Measurements from ENCODE around the gene CAMTA1.
"Not testable (repeated sequence)": the region's sequence is repeated elsewhere in the genome, so short reads cannot be mapped to it uniquely, and the experiment has no call there.

CAMTA1 gene

DNA sequence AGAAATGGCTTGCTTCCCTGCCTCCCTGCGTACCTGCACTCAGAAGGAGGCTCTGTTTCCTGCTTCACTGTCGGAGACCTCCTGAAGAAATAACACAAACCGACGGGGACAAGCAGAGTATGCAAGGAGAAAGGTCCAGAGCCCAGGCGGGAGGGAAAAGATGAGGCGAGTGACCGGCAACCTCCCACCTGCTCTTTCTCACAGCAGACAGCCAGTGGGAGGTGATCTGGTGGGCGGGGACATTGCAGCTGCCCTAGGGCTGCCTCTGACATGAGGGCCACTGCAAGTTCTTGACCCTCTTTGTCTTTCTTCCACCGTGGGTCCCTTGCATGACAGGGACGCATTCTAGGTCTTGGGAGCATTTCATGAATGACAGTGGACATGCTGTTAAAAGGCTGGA, 368.2 kb downstream of the CAMTA1 start:
- no peaks in the 10 kb centered on the region for H3K9me3 ChIP-seq (ENCODE audit: insufficient read depth, low read length, severe bottlenecking)
- H2AFZ ChIP-seq (ENCODE audit: low read depth, low read length) = no peak overlapping the region
- ATAC-seq (ENCODE audit: insufficient read depth, low read depth) = no peak
- no peak overlapping the region for H3K4me2 ChIP-seq (ENCODE audit: insufficient read depth, low read length)
- H3K4me3 ChIP-seq (ENCODE audit: low read depth in 1 of 2, low read length in 2 of 2) = no peak overlapping the region
- TF ChIP-seq, protein P1, sequence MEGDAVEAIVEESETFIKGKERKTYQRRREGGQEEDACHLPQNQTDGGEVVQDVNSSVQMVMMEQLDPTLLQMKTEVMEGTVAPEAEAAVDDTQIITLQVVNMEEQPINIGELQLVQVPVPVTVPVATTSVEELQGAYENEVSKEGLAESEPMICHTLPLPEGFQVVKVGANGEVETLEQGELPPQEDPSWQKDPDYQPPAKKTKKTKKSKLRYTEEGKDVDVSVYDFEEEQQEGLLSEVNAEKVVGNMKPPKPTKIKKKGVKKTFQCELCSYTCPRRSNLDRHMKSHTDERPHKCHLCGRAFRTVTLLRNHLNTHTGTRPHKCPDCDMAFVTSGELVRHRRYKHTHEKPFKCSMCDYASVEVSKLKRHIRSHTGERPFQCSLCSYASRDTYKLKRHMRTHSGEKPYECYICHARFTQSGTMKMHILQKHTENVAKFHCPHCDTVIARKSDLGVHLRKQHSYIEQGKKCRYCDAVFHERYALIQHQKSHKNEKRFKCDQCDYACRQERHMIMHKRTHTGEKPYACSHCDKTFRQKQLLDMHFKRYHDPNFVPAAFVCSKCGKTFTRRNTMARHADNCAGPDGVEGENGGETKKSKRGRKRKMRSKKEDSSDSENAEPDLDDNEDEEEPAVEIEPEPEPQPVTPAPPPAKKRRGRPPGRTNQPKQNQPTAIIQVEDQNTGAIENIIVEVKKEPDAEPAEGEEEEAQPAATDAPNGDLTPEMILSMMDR (IDR thresholded peaks at IDR 0.05; ENCODE audit: borderline replicate concordance, extremely low read depth, low read length, poor library complexity, severe bottlenecking) = no peak
- TF ChIP-seq EZH2 (IDR thresholded peaks at IDR 0.05; ENCODE audit: borderline replicate concordance, low read depth, low read length, severe bottlenecking) = no peak
- no peak overlapping the region for H3K9ac ChIP-seq (ENCODE audit: low read depth, low read length)
- no peak for DNase-seq
- no peak overlapping the region for H3K27ac ChIP-seq (ENCODE audit: low read length)
- peaks cover 9% of the 10 kb centered on the region for H3K27me3 ChIP-seq (ENCODE audit: insufficient read depth, low read length, poor library complexity)
- no peaks in the 10 kb centered on the region for H3K36me3 ChIP-seq (ENCODE audit: insufficient read depth, low read length)
- H3K79me2 ChIP-seq (ENCODE audit: insufficient read depth, low read length) = no peaks in the 10 kb centered on the region
- H3K4me1 ChIP-seq (ENCODE audit: insufficient read depth, low read length) = no peaks in the 10 kb centered on the region
- H4K20me1 ChIP-seq (ENCODE audit: insufficient read depth, low read length) = no peaks in the 10 kb centered on the region

DNA sequence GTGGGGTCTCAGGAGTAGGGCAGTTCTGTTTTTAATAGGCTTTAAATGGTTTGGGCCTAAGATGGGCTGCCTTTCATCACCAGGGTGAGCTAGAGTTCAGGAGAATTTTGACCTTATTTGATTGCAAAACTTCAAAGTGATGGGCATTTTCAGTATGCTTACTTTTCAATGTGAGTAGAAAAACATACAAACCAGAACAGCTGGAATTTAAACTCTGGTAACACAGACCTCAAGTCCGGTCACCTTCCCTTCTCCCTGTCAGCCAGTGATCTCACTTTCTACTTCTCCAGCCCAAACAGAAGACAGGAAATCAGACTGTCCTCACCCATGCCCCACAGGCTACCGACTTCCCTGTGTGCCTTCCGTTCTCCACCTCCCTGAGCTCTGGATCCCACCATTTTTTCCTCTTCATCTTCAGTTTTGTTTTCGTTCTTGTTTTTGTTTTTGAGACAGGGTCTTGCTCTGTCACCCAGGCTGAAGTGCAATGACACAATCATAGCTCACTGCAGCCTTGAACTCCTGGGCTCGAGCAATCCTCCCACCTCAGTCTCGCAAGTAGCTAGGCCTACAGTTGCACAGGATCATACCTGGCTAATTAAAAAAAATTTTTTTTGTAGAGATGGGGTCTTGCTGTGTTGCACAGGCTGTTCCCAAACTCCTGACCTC, 374.0 kb downstream of the CAMTA1 start:
- ATAC-seq (ENCODE audit: insufficient read depth, low read depth) = no peak
- H3K27ac ChIP-seq (ENCODE audit: low read length) = no peak overlapping the region
- no peak overlapping the region for H2AFZ ChIP-seq (ENCODE audit: low read depth, low read length)
- H4K20me1 ChIP-seq (ENCODE audit: insufficient read depth, low read length) = no peaks in the 10 kb centered on the region
- no peaks in the 10 kb centered on the region for H3K36me3 ChIP-seq (ENCODE audit: insufficient read depth, low read length)
- no peak for DNase-seq
- no peak overlapping the region for H3K9ac ChIP-seq (ENCODE audit: low read depth, low read length)
- H3K4me3 ChIP-seq (ENCODE audit: low read depth in 1 of 2, low read length in 2 of 2) = no peak overlapping the region
- TF ChIP-seq, protein P1 (IDR thresholded peaks at IDR 0.05; ENCODE audit: borderline replicate concordance, extremely low read depth, low read length, poor library complexity, severe bottlenecking) = no peak
- no peak for TF ChIP-seq EZH2 (IDR thresholded peaks at IDR 0.05; ENCODE audit: borderline replicate concordance, low read depth, low read length, severe bottlenecking)
- H3K79me2 ChIP-seq (ENCODE audit: insufficient read depth, low read length) = no peaks in the 10 kb centered on the region
- H3K4me2 ChIP-seq (ENCODE audit: insufficient read depth, low read length) = no peak overlapping the region
- H3K4me1 ChIP-seq (ENCODE audit: insufficient read depth, low read length) = no peaks in the 10 kb centered on the region
- no peaks in the 10 kb centered on the region for H3K9me3 ChIP-seq (ENCODE audit: insufficient read depth, low read length, severe bottlenecking)
- peaks cover 7% of the 10 kb centered on the region for H3K27me3 ChIP-seq (ENCODE audit: insufficient read depth, low read length, poor library complexity)

DNA sequence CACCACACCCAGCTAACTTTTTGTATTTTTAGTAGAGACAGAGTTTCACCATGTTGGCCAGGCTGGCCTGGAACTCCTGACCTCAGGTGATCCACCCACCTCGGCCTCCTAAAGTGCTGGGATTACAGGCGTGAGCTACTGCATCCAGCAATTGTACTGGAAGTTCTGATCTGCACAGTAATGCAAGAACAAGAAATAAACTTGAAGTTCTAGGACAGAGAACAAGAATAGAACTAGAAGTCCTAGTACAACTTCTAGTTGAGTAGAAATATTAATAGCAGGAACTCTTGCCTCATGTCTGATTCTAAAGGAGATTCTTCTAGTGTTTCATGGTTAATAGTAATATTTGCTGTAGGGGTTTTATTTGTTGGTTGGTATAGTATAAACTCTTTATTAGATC, 383.3 kb downstream of the CAMTA1 start:
- H4K20me1 ChIP-seq (ENCODE audit: insufficient read depth, low read length); H3K4me1 ChIP-seq (ENCODE audit: insufficient read depth, low read length); H3K79me2 ChIP-seq (ENCODE audit: insufficient read depth, low read length); ATAC-seq (ENCODE audit: insufficient read depth, low read depth); H3K4me3 ChIP-seq (ENCODE audit: low read depth in 1 of 2, low read length in 2 of 2); H3K9ac ChIP-seq (ENCODE audit: low read depth, low read length); H3K4me2 ChIP-seq (ENCODE audit: insufficient read depth, low read length); H3K36me3 ChIP-seq (ENCODE audit: insufficient read depth, low read length); H3K27me3 ChIP-seq (ENCODE audit: insufficient read depth, low read length, poor library complexity); H2AFZ ChIP-seq (ENCODE audit: low read depth, low read length); H3K9me3 ChIP-seq (ENCODE audit: insufficient read depth, low read length, severe bottlenecking); DNase-seq; H3K27ac ChIP-seq (ENCODE audit: low read length): not testable (repeated sequence)

DNA sequence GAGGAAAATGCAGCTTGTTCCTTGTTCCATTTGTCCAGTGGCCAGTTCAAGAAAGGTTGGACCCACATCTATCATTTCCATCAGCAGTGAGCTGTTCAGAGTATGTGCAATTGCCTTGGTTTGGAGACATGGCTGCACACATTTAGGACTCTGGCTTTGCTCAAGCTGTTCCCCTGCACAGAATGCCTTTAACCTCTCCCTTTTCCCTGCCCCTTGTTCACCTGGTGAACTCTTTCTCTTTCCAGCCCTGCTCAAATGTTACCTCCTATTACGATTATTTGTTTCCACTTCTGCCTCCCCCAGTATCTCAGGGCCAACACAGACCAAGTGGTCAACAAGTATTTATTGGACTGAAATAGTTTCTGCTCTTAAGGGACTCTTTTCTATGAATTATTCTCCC, 385.9 kb downstream of the CAMTA1 start:
- Histone ChIP-seq H4K20me1 (ENCODE audit: insufficient read depth, low read length) (no peaks in the 10 kb centered on the region), H3K27me3 (ENCODE audit: insufficient read depth, low read length, poor library complexity) (peaks cover 2% of the 10 kb centered on the region), H3K4me1 (ENCODE audit: insufficient read depth, low read length) (no peaks in the 10 kb centered on the region), H3K27ac (ENCODE audit: low read length) (no peak overlapping the region), H2AFZ (ENCODE audit: low read depth, low read length) (no peak overlapping the region), H3K9ac (ENCODE audit: low read depth, low read length) (no peak overlapping the region), H3K4me3 (ENCODE audit: low read depth in 1 of 2, low read length in 2 of 2) (no peak overlapping the region), H3K9me3 (ENCODE audit: insufficient read depth, low read length, severe bottlenecking) (no peaks in the 10 kb centered on the region), H3K79me2 (ENCODE audit: insufficient read depth, low read length) (no peaks in the 10 kb centered on the region), H3K36me3 (ENCODE audit: insufficient read depth, low read length) (no peaks in the 10 kb centered on the region), H3K4me2 (ENCODE audit: insufficient read depth, low read length) (no peak overlapping the region)
- ATAC-seq (ENCODE audit: insufficient read depth, low read depth) = no peak
- DNase-seq = no peak
- TF ChIP-seq, protein P1 (IDR thresholded peaks at IDR 0.05; ENCODE audit: borderline replicate concordance, extremely low read depth, low read length, poor library complexity, severe bottlenecking) = no peak
- no peak for TF ChIP-seq EZH2 (IDR thresholded peaks at IDR 0.05; ENCODE audit: borderline replicate concordance, low read depth, low read length, severe bottlenecking)

Measured in DND-41 (cell line).